T1000 (cell line): Measurements from ENCODE around the gene THBS2.
"Not testable (repeated sequence)": the region's sequence is repeated elsewhere in the genome, so short reads cannot be mapped to it uniquely, and the experiment has no call there.

Experiments used
- DNase-seq: peaks from one replicate; lab custom pipeline; 2025; ENCODE audit warnings: mixed read lengths; lab: John Stamatoyannopoulos, UW

Gene THBS2

GRCh38 chr6:169253337-169254238, at the start of gene THBS2:
TSS of gene THBS2 (minus strand) at chr6:169253846. CDS start at chr6:169250784, 3,062 bp downstream.
- no peak for DNase-seq

GRCh38 chr6:169302716-169303115, 49.1 kb upstream of the THBS2 start:
- DNase-seq: no peak

GRCh38 chr6:169302255-169302654, 48.6 kb upstream of the THBS2 start:
- no peak for DNase-seq

GRCh38 chr6:169300916-169301315, 47.3 kb upstream of the THBS2 start:
- DNase-seq: no peak

- not testable (repeated sequence) for DNase-seq
Observed at GRCh38 chr6:169298626-169299025, 45.0 kb upstream of the THBS2 start.

GRCh38 chr6:169296622-169297021, 43.0 kb upstream of the THBS2 start:
- no peak for DNase-seq

- DNase-seq: no peak
Observed at GRCh38 chr6:169296170-169296569, 42.5 kb upstream of the THBS2 start.

GRCh38 chr6:169293196-169293595, 39.5 kb upstream of the THBS2 start:
- no peak for DNase-seq

- peak; percentile 45 for DNase-seq
Observed at GRCh38 chr6:169292338-169293124, 38.9 kb upstream of the THBS2 start.

- no peak for DNase-seq
Observed at GRCh38 chr6:169291646-169292337, 38.1 kb upstream of the THBS2 start.

GRCh38 chr6:169291148-169291547, 37.5 kb upstream of the THBS2 start:
- DNase-seq: no peak

GRCh38 chr6:169289619-169290339, 36.1 kb upstream of the THBS2 start:
- DNase-seq: no peak

- no peak for DNase-seq
Observed at GRCh38 chr6:169289257-169289618, 35.6 kb upstream of the THBS2 start.

- DNase-seq: no peak
Observed at GRCh38 chr6:169288591-169288990, 34.9 kb upstream of the THBS2 start.

GRCh38 chr6:169287675-169288074, 34.0 kb upstream of the THBS2 start:
- DNase-seq: no peak

GRCh38 chr6:169286961-169287360, 33.3 kb upstream of the THBS2 start:
- DNase-seq: no peak

- no peak for DNase-seq
Observed at GRCh38 chr6:169285165-169285564, 31.5 kb upstream of the THBS2 start.

GRCh38 chr6:169283924-169284323, 30.3 kb upstream of the THBS2 start:
- DNase-seq: no peak

GRCh38 chr6:169282043-169282442, 28.4 kb upstream of the THBS2 start:
- DNase-seq: no peak

- DNase-seq: no peak
Observed at GRCh38 chr6:169277619-169278018, 24.0 kb upstream of the THBS2 start.

GRCh38 chr6:169274781-169275180, 21.1 kb upstream of the THBS2 start:
- no peak for DNase-seq

GRCh38 chr6:169273511-169273910, 19.9 kb upstream of the THBS2 start:
- no peak for DNase-seq
